HEK293 (cell line): ENCODE data around the gene EGFL8.
A peak's percentile ranks its signal among the peaks of the same experiment; 100 is the strongest.

Experiments used
- ATF2 ChIP-seq: fragments of 450-650 bp; formaldehyde crosslinking; IDR thresholded peaks from 2 replicates; pipeline ENCODE4 v1.5.1; 2016; ENCODE audit warnings: missing biosample characterization, missing genetic modification characterization, low read depth
- BCL11A ChIP-seq: fragments of 450-650 bp; formaldehyde crosslinking; IDR thresholded peaks from 2 replicates; pipeline ENCODE4 v1.5.1; 2016; ENCODE audit warnings: low read depth, missing biosample characterization, missing genetic modification characterization
- KLF1 ChIP-seq: fragments of 450-650 bp; formaldehyde crosslinking; IDR thresholded peaks from 2 replicates; pipeline ENCODE4 v1.5.1; 2016; ENCODE audit warnings: missing biosample characterization, missing genetic modification characterization
- KLF9 ChIP-seq: fragments of 450-650 bp; formaldehyde crosslinking; IDR thresholded peaks from 2 replicates; pipeline ENCODE4 v1.5.1; 2016; ENCODE audit warnings: missing biosample characterization, missing genetic modification characterization, low read depth
- PRDM1 ChIP-seq: fragments of 450-650 bp; formaldehyde crosslinking; IDR thresholded peaks from 2 replicates; pipeline ENCODE4; 2016; ENCODE audit warnings: missing biosample characterization, missing genetic modification characterization
- REST ChIP-seq: fragments of 450-650 bp; formaldehyde crosslinking; IDR thresholded peaks from 2 replicates; pipeline ENCODE4 v1.5.1; 2016; ENCODE audit warnings: missing biosample characterization, missing genetic modification characterization
- SP7 ChIP-seq: fragments of 450-650 bp; formaldehyde crosslinking; IDR thresholded peaks from 2 replicates; pipeline ENCODE4 v1.5.1; 2016; ENCODE audit warnings: missing biosample characterization, missing genetic modification characterization
- ZBTB20 ChIP-seq: fragments of 450-650 bp; formaldehyde crosslinking; IDR thresholded peaks from 2 replicates; pipeline ENCODE4 v1.5.1; 2016; ENCODE audit warnings: missing biosample characterization, missing genetic modification characterization
- ZNF132 ChIP-seq: fragments of 450-650 bp; formaldehyde crosslinking; IDR thresholded peaks from 2 replicates; pipeline ENCODE4 v1.5.1; 2017; ENCODE audit warnings: missing biosample characterization, missing genetic modification characterization, borderline replicate concordance
- ZNF133 ChIP-seq: fragments of 450-650 bp; formaldehyde crosslinking; IDR thresholded peaks from 2 replicates; pipeline ENCODE4 v1.5.1; 2016; ENCODE audit warnings: missing biosample characterization, missing genetic modification characterization
- ZNF19 ChIP-seq: fragments of 450-650 bp; formaldehyde crosslinking; IDR thresholded peaks from 2 replicates; pipeline ENCODE4; 2016; ENCODE audit warnings: missing biosample characterization, missing genetic modification characterization, low read depth
- ZNF223 ChIP-seq: fragments of 450-650 bp; formaldehyde crosslinking; IDR thresholded peaks from 2 replicates; pipeline ENCODE4 v1.5.1; 2016; ENCODE audit warnings: missing biosample characterization, missing genetic modification characterization
- ZNF341 ChIP-seq: fragments of 450-650 bp; formaldehyde crosslinking; IDR thresholded peaks from 2 replicates; pipeline ENCODE4; 2016; ENCODE audit warnings: low read depth, missing biosample characterization, missing genetic modification characterization
- ZNF362 ChIP-seq: fragments of 450-650 bp; formaldehyde crosslinking; IDR thresholded peaks from 2 replicates; pipeline ENCODE4 v1.5.1; 2016; ENCODE audit warnings: missing biosample characterization, missing genetic modification characterization
- ZNF521 ChIP-seq: fragments of 450-650 bp; formaldehyde crosslinking; IDR thresholded peaks from 2 replicates; pipeline ENCODE4 v1.5.1; 2017; ENCODE audit warnings: missing biosample characterization, mild to moderate bottlenecking, missing genetic modification characterization
- ZNF544 ChIP-seq: fragments of 450-650 bp; formaldehyde crosslinking; IDR thresholded peaks from 2 replicates; pipeline ENCODE4 v1.5.0; 2017; ENCODE audit warnings: missing biosample characterization, missing genetic modification characterization
- ZNF548 ChIP-seq: fragments of 450-650 bp; formaldehyde crosslinking; IDR thresholded peaks from 2 replicates; pipeline ENCODE4 v1.5.1; 2016; ENCODE audit warnings: missing biosample characterization, missing genetic modification characterization
- ZNF555 ChIP-seq: fragments of 450-650 bp; formaldehyde crosslinking; conservative IDR thresholded peaks from 2 replicates; pipeline ENCODE4 v1.5.1; 2017; ENCODE audit warnings: missing biosample characterization, mild to moderate bottlenecking, missing genetic modification characterization, inconsistent platforms
- ZNF621 ChIP-seq: fragments of 450-650 bp; formaldehyde crosslinking; IDR thresholded peaks from 2 replicates; pipeline ENCODE4 v1.5.1; 2017; ENCODE audit warnings: missing biosample characterization, missing genetic modification characterization
- ZNF626 ChIP-seq: fragments of 450-650 bp; sonication (Bioruptor Pico); formaldehyde crosslinking; IDR thresholded peaks from 2 replicates; pipeline ENCODE4 v1.5.1; 2018; ENCODE audit warnings: missing biosample characterization, missing genetic modification characterization, inconsistent platforms
- ZNF654 ChIP-seq: fragments of 450-650 bp; formaldehyde crosslinking; IDR thresholded peaks from 2 replicates; pipeline ENCODE4 v1.5.1; 2016; ENCODE audit warnings: low read depth, missing biosample characterization, missing genetic modification characterization
- ZSCAN23 ChIP-seq: fragments of 450-650 bp; formaldehyde crosslinking; IDR thresholded peaks from 2 replicates; pipeline ENCODE4 v1.5.1; 2016; ENCODE audit warnings: missing biosample characterization, missing genetic modification characterization
- ZSCAN4 ChIP-seq: fragments of 450-650 bp; formaldehyde crosslinking; IDR thresholded peaks from 2 replicates; pipeline ENCODE4 v1.5.1; 2017; ENCODE audit warnings: missing biosample characterization, missing genetic modification characterization
- TF ChIP-seq, protein P1 (sequence below): fragments of 450-650 bp; formaldehyde crosslinking; IDR thresholded peaks from 2 replicates; pipeline ENCODE4 v1.5.1; 2016; ENCODE audit warnings: missing biosample characterization, missing genetic modification characterization, borderline replicate concordance
- TF ChIP-seq, protein P2 (sequence below): fragments of 450-650 bp; formaldehyde crosslinking; IDR thresholded peaks from 2 replicates; pipeline ENCODE4 v1.5.1; 2016; ENCODE audit warnings: missing biosample characterization, missing genetic modification characterization

Gene EGFL8

DNA sequence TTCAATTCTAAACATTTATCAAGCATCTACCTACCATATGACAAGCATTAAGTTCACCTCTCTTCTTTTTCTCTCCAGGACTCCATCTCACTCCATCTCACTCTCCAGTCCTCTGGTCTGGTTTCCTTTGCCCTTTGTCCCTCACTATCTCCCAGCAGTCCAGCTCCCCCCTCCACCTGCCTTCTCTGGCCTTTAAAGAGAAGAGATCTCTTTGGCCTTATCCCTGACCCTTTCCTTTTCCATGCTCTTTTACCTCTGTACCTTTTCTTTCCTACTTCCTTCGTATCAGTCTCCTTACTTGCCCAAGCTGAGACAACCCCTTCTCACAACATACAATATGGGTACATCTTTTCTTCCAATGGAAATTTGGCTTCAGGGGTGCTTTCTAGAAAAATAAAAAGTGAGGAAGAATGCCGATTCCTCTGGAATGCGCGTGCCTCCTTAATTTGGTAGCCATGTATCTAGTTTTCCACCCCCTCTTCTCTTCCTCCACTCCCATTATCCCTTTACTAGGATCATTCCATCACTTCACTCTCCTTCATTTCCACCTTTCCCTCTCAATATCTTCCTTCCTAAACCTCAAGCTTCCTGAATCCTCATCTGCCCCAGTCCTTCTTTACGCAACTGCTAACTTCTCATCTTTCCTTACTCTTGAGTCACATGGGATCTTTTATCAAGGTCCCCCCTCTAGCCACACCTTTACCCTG is 12.2 kb downstream of the EGFL8 start (continued):
- TF ChIP-seq ZNF521 (tag by site-specific recombination) (no peak), ZNF544 (tag by site-specific recombination) (no peak), KLF1 (peak; percentile 60; the same call in 1 of the 2 replicates), PRDM1 (peak; percentile 95), ZNF19 (tag by site-specific recombination) (no peak), ZNF626 (no peak), ZBTB20 (tag by site-specific recombination) (peak; percentile 73), ZSCAN4 (no peak), KLF9 (tag by site-specific recombination) (peak; percentile 4; the same call in 1 of the 2 replicates), ZNF362 (no peak), ZNF341 (tag by site-specific recombination) (no peak), REST (no peak; the same call in 1 of the 2 replicates), ZNF654 (tag by site-specific recombination) (no peak; the same call in 1 of the 2 replicates), ZNF548 (no peak), ZNF132 (tag by site-specific recombination) (no peak), ZNF223 (tag by site-specific recombination) (0 out of 2 replicates have a peak, but pooled peaks have one; percentile 31), ZNF133 (tag by site-specific recombination) (no peak), ZSCAN23 (tag by site-specific recombination) (no peak), BCL11A (tag by site-specific recombination) (no peak), ZNF555 (tag by site-specific recombination) (no peak), ATF2 (no peak), SP7 (tag by site-specific recombination) (no peak; the same call in 1 of the 2 replicates), ZNF621 (tag by site-specific recombination) (no peak)
- TF ChIP-seq, protein P1, sequence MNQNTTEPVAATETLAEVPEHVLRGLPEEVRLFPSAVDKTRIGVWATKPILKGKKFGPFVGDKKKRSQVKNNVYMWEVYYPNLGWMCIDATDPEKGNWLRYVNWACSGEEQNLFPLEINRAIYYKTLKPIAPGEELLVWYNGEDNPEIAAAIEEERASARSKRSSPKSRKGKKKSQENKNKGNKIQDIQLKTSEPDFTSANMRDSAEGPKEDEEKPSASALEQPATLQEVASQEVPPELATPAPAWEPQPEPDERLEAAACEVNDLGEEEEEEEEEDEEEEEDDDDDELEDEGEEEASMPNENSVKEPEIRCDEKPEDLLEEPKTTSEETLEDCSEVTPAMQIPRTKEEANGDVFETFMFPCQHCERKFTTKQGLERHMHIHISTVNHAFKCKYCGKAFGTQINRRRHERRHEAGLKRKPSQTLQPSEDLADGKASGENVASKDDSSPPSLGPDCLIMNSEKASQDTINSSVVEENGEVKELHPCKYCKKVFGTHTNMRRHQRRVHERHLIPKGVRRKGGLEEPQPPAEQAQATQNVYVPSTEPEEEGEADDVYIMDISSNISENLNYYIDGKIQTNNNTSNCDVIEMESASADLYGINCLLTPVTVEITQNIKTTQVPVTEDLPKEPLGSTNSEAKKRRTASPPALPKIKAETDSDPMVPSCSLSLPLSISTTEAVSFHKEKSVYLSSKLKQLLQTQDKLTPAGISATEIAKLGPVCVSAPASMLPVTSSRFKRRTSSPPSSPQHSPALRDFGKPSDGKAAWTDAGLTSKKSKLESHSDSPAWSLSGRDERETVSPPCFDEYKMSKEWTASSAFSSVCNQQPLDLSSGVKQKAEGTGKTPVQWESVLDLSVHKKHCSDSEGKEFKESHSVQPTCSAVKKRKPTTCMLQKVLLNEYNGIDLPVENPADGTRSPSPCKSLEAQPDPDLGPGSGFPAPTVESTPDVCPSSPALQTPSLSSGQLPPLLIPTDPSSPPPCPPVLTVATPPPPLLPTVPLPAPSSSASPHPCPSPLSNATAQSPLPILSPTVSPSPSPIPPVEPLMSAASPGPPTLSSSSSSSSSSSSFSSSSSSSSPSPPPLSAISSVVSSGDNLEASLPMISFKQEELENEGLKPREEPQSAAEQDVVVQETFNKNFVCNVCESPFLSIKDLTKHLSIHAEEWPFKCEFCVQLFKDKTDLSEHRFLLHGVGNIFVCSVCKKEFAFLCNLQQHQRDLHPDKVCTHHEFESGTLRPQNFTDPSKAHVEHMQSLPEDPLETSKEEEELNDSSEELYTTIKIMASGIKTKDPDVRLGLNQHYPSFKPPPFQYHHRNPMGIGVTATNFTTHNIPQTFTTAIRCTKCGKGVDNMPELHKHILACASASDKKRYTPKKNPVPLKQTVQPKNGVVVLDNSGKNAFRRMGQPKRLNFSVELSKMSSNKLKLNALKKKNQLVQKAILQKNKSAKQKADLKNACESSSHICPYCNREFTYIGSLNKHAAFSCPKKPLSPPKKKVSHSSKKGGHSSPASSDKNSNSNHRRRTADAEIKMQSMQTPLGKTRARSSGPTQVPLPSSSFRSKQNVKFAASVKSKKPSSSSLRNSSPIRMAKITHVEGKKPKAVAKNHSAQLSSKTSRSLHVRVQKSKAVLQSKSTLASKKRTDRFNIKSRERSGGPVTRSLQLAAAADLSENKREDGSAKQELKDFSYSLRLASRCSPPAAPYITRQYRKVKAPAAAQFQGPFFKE (tag by site-specific recombination): peak; percentile 32; the same call in 1 of the 2 replicates
- TF ChIP-seq, protein P2, sequence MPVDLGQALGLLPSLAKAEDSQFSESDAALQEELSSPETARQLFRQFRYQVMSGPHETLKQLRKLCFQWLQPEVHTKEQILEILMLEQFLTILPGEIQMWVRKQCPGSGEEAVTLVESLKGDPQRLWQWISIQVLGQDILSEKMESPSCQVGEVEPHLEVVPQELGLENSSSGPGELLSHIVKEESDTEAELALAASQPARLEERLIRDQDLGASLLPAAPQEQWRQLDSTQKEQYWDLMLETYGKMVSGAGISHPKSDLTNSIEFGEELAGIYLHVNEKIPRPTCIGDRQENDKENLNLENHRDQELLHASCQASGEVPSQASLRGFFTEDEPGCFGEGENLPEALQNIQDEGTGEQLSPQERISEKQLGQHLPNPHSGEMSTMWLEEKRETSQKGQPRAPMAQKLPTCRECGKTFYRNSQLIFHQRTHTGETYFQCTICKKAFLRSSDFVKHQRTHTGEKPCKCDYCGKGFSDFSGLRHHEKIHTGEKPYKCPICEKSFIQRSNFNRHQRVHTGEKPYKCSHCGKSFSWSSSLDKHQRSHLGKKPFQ: no peak
